ENCODE data around the gene ZDHHC11. TPM values are rescaled to one million over a fixed set of nuclear protein-coding genes. Genes with fewer than 3 reads are reported as not detected.
A peak's percentile ranks its signal among the peaks of the same experiment; 100 is the strongest.
"Not testable (repeated sequence)": the region's sequence is repeated elsewhere in the genome, so short reads cannot be mapped to it uniquely, and the experiment has no call there.

Gene ZDHHC11
- total and polyA plus RNA-seq, 3 donors from 2014 or later: 22.9 to 39.7 (median 37.2) TPM

DNA sequence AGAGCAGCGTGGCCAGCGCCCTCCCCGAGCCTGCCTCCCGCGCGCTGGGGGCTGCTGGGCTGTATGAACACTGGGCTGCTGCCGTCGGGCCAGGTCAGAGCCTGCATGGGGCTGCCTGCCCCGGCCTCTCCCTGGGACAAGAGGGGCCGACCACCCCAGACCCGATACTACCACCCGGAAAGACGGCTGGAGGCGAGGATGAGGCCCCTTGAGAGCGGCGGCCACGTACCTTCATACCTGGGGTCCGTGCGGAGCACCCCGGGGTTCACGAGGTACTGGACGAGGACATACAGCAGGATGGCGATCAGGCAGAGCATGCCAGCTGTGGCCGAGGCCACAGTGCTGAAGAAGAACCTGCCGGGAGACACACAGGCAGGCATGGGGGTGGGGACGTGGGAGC is 7.4 kb downstream of the ZDHHC11 start:
- H3K9me3 ChIP-seq; H3K27me3 ChIP-seq; H3K4me3 ChIP-seq; DNase-seq; H3K36me3 ChIP-seq (ENCODE audit: low read depth, missing control alignments); intact Hi-C loops (cut with DNase I; ENCODE audit: low total_unique reads); H3K27ac ChIP-seq; H3K4me1 ChIP-seq: not testable (repeated sequence)
- WGBS, 2 donors: 91% methylated on average over 23 of the region's 26 CpGs; no CpG with 5 or more reads in 1 of the 2 donors

DNA sequence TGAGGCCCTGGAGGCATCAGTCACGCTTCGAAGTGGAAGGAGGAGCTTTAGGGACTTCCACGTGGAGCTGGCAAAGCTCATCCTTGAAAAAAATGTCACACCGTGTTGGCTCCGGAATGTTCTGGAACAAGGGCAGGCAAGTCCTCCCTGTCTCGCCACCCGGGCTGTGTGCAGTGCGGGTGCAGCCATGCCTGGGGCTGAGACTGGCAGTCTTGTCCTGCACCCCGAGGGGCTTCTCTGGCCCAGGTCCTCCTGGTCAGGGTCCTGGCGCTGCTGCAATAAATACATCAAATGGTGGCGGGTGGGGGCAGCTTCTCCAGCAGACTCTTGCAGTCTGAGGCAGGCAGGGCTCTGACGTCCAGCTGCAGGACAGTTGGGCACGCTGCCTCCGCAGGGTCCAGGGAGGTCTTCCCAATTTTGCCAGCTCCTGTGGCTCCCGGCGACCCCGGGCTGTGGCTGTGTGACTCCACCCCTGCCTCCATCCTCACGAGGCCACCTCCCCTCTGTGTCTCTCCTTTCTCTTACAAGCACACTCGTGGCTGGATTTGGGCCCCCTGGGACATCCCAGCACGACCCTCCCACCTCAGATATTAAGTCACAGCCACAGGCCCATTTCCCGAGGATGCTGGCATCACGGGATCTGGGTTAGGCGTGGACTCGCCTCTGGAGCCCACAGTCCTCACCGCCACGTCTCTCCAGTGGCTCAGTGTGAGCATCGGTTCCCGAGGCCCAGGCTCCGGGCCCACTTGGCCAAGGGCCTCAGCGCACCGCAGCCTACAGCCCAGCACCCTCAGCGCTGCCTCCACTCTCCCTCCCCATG is 8.2 kb downstream of the ZDHHC11 start:
- H3K4me3 ChIP-seq; H3K4me1 ChIP-seq; H3K27ac ChIP-seq; H3K36me3 ChIP-seq (ENCODE audit: low read depth, missing control alignments); H3K27me3 ChIP-seq; DNase-seq; H3K9me3 ChIP-seq; intact Hi-C loops (cut with DNase I; ENCODE audit: low total_unique reads): not testable (repeated sequence)
- WGBS, 2 donors: 84 to 90% methylated on average over 16 to 31 of the region's 32 CpGs

DNA sequence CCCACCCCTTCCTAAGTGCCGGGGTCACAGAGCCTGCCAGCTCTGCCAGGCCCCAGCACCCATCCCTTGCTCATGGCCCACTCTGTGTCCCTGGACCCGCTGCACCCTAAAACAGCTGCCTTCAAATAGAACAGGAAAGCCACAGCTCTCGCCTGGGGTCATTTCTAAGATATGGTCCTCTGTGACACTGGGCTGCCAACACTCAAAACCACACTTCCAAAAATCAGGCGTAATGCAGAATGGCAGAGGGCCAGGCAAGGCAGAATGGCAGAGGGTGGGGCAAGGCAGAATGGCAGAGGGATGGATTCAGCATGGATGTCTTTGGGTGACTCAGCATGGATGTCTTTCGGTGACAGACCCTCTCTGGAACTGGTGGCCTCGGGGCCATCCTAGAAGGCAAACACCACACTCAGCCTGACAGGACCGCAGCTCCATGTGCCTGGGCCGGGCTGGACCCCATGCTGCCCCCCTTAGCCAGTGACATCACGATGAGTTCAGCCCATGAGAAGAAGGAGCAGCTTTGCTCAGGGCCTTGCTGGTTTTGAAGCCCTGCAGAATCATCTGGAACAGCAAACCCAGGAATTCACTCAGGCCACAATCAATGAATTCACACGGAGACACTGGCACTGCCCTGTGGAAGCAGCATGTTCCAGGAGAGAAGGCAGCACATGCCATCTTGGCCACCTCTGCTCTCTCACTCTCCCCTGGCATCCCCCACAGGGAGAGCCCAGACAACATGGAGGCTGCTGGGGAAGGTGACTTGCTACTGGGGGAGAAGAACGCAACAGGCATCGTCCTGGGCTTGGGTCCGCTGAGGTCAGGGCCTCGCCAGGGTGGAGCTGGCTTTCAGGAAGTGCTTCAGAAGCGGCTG is 9.0 kb downstream of the ZDHHC11 start:
- H3K27ac ChIP-seq; H3K27me3 ChIP-seq; H3K36me3 ChIP-seq (ENCODE audit: low read depth, missing control alignments); H3K9me3 ChIP-seq; H3K4me3 ChIP-seq; H3K4me1 ChIP-seq; intact Hi-C loops (cut with DNase I; ENCODE audit: low total_unique reads): not testable (repeated sequence)
- DNase-seq: peak; percentile 11
- 84 to 89% methylated on average over 9 to 15 of the region's 15 CpGs for WGBS, 2 donors

DNA sequence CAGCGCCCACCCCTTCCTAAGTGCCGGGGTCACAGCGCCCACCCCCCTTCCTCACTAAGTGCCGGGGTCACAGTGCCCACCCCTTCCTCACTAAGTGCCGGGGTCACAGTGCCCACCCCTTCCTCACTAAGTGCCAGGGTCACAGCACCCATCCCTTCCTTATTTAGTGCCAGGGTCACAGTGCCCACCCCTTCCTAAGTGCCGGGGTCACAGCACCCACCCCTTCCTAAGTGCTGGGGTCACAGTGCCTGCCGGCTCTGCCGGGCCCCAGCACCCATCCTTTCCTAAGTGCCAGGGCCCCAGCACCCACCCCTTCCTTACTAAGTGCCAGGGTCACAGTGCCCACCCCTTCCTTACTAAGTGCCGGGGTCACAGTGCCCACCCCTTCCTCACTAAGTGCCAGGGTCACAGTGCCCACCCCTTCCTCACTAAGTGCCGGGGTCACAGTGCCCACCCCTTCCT is 9.8 kb downstream of the ZDHHC11 start:
- H3K27ac ChIP-seq; intact Hi-C loops (cut with DNase I; ENCODE audit: low total_unique reads); H3K4me1 ChIP-seq; H3K36me3 ChIP-seq (ENCODE audit: low read depth, missing control alignments); H3K9me3 ChIP-seq; DNase-seq; H3K27me3 ChIP-seq; H3K4me3 ChIP-seq: not testable (repeated sequence)
- WGBS, 2 donors: 89 to 92% methylated on average over 9 to 10 of the region's 10 CpGs

DNA sequence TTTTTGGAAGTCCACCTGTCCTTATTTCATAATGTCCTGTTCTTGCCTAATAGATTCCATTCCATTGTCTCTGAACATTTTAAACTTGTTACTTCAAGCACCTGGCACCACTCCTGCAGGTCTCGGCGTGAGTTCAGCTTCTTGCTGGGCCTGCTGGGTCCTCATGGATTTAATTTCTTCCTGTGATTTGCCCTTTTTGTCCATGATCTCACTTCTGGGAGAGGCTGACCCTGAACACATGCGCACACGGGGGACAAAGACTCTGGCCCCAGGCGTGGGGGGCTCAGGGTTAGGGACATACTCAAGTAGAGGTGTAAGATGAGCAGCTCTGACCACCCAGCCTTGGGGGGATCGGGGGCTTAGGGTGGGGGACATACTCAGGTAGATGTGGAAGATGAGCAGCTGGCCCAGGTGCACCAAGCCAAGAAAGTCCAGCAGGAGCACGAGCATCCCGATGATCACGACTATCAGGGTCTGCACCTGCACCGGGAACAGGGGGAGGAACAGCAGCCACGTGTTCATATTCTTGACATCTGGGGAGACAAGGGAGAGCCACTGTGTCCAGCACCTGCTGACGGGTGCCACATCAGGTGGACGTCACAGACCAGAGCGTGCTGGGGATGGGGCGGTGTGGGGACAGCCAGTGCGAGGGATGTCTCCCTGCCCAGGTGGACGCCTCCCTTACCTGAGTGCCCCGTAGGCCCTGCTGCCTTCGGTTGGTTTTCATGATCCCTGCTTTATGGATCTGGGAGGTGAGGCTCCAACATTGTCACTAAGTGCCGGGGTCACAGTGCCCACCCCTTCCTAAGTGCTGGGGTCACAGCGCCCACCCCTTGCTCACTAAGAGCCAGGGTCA is 10.4 kb downstream of the ZDHHC11 start:
- intact Hi-C loops (cut with DNase I; ENCODE audit: low total_unique reads); H3K36me3 ChIP-seq (ENCODE audit: low read depth, missing control alignments); H3K4me1 ChIP-seq; DNase-seq; H3K4me3 ChIP-seq; H3K27me3 ChIP-seq; H3K27ac ChIP-seq; H3K9me3 ChIP-seq: not testable (repeated sequence)
- WGBS, 2 donors: 90 to 94% methylated on average over 21 of the region's 21 CpGs

DNA sequence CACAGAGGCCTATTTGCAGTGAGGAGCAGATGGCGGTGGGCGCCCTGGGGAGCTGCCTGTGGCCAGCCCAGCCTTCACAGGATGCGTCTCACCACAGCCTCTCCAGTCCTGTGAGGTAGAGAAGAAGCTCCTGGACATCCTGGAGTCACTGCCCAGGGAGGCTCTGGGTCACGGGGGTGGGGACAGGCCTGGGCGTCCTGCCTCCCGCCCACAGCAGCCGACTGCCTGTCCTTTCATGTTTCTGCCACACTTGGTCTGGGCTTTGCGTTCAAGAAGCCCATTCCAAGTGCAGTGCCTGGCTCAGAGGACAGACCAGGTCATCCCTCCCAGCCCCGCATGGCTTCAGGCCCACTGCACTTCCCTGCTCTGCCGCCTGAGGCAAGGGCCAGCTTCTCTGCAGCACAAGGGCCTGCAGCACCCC is 12.3 kb downstream of the ZDHHC11 start:
- intact Hi-C loops (cut with DNase I; ENCODE audit: low total_unique reads); H3K27ac ChIP-seq; H3K36me3 ChIP-seq (ENCODE audit: low read depth, missing control alignments); H3K4me1 ChIP-seq; H3K9me3 ChIP-seq; H3K4me3 ChIP-seq; H3K27me3 ChIP-seq: not testable (repeated sequence)
- DNase-seq: peak; percentile 10
- WGBS, 2 donors: 78 to 80% methylated on average over 4 to 10 of the region's 10 CpGs

DNA sequence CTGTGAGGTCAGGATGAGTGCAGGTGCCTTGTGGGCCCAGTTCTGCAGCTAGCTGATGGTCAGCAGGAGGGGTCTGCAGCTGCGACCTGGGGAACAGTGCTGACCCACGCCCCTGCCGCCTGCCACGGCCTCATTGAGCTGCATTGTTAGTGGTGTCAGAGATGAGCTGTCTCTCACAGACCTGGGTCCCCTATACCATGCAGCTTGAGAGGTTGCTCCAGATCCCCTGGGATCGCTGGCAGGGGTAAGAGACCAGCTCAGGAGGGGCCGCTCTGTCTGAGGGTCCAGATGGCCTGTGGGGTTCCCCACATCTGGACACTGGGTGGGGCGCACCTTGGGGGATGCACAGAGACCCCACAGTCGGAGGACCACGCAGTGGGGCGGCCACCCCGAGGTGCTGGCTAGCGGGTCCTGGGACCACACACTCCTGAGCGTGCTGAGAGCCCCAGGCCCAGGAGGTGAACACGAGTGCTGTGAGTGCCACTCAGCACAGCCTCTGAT is 13.1 kb downstream of the ZDHHC11 start:
- DNase-seq; H3K9me3 ChIP-seq; H3K4me1 ChIP-seq; H3K27ac ChIP-seq; intact Hi-C loops (cut with DNase I; ENCODE audit: low total_unique reads); H3K4me3 ChIP-seq; H3K27me3 ChIP-seq; H3K36me3 ChIP-seq (ENCODE audit: low read depth, missing control alignments): not testable (repeated sequence)
- 90 to 95% methylated on average over 2 to 10 of the region's 14 CpGs for WGBS, 2 donors

DNA sequence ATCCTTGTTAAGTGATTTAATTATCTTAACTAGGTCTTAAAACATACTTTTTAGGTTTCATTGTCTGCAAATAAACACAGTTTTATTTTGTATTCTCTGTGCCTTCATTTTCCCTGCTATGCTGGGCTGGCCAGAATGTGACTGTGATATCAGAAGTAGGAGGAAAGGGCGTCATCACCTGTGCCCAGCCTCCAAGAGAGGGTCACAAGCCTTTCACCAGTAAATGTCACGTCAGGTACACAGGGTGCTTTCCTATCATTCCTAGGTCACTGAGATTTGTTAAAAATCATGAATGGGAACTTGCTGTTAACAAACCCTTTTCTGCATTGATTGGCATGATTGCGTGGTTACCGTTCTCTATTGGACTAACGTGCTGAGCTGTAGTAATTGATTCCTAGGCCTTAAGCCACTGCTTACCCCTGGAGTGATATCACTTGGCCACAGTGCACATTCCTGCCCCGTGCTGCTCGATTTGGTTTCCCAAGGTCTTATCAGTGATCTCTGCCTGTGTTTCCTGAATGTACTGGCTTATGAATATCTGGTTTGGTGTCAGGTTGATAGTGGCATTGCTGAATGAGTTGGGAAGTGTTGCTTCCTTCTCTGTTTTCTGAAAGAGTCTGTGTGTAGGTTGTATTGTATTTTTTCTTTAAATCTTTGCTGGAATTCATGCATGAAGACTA is 14.7 kb downstream of the ZDHHC11 start:
- WGBS, 2 donors: 69 to 73% methylated on average over 7 of the region's 7 CpGs
- H3K27ac ChIP-seq; H3K36me3 ChIP-seq (ENCODE audit: low read depth, missing control alignments); H3K9me3 ChIP-seq; H3K4me3 ChIP-seq; DNase-seq; H3K4me1 ChIP-seq; intact Hi-C loops (cut with DNase I; ENCODE audit: low total_unique reads); H3K27me3 ChIP-seq: not testable (repeated sequence)

DNA sequence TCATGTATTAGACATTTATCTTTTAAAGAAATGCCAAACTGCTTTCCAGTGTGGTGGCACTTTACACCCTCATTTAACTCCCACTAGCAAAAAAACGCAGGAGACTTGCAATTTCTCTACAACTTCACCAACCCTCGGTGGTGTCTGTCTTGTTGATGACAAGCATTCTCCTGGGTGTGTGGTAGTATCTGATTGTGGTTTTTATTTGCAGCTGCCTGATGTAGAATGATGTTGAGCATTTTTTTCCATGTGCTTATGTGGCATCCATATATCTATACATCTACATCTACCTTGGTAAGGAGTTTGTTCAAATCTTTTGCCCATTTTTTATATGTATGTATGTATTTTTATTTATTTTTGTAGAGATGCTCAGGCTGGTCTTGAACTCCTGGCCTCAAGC is 16.8 kb downstream of the ZDHHC11 start:
- intact Hi-C loops (cut with DNase I; ENCODE audit: low total_unique reads); H3K27ac ChIP-seq: not testable (repeated sequence)
- WGBS, 2 donors: 86 to 92% methylated on average over 2 of the region's 2 CpGs

DNA sequence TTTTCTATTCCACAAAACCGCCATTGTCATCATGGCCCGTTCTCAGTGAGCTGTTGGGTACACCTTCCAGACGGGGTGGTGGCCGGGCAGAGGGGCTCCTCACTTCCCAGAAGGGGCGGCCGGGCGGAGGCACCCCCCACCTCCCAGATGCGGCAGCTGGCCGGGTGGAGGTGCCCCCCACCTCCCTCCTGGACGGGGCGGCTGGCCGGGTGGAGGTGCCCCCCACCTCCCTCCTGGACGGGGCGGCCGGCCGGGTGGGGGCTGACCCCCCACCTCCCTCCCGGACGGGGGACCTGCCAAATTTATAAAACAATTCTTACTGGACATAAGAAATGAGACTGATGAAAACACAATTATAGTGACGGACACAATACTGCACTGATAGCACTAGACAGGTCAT is 22.6 kb downstream of the ZDHHC11 start:
- H3K27me3 ChIP-seq; H3K9me3 ChIP-seq; DNase-seq; H3K4me3 ChIP-seq; H3K4me1 ChIP-seq; H3K27ac ChIP-seq; H3K36me3 ChIP-seq (ENCODE audit: low read depth, missing control alignments); intact Hi-C loops (cut with DNase I; ENCODE audit: low total_unique reads): not testable (repeated sequence)
- WGBS, 2 donors: 93 to 95% methylated on average over 12 to 19 of the region's 19 CpGs

More for the DNA sequence above, 16.8 kb downstream of the ZDHHC11 start:
- not testable (repeated sequence) for H3K4me1 ChIP-seq; H3K4me3 ChIP-seq; DNase-seq; H3K36me3 ChIP-seq (ENCODE audit: low read depth, missing control alignments); H3K9me3 ChIP-seq; H3K27me3 ChIP-seq

DNA sequence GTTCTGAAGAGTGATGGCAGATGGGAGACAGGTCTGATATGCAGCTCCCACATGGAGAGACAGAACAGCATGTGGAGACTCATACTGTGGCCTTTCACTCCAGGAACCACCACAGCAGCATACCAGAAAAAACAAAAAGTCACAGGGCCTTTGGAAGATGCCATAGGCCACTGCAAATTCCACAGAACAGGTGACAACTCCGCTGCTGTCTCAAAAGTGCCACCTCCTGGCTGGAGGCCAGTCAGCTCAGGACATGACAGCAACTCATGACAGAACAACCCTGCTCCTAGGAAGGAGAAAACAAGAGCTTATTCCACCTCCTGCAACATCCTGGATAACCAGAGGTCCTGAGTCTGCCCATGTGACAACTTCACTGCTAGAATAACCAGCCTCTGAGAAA is 25.2 kb downstream of the ZDHHC11 start:
- H3K27me3 ChIP-seq; DNase-seq; H3K4me3 ChIP-seq; H3K4me1 ChIP-seq; intact Hi-C loops (cut with DNase I; ENCODE audit: low total_unique reads); H3K9me3 ChIP-seq; H3K36me3 ChIP-seq (ENCODE audit: low read depth, missing control alignments); H3K27ac ChIP-seq: not testable (repeated sequence)
- 57% methylated on average over 1 of the region's 1 CpG for WGBS, 2 donors
